Measurements from ENCODE around the gene EGLN3.

The EGLN3 gene

DNA sequence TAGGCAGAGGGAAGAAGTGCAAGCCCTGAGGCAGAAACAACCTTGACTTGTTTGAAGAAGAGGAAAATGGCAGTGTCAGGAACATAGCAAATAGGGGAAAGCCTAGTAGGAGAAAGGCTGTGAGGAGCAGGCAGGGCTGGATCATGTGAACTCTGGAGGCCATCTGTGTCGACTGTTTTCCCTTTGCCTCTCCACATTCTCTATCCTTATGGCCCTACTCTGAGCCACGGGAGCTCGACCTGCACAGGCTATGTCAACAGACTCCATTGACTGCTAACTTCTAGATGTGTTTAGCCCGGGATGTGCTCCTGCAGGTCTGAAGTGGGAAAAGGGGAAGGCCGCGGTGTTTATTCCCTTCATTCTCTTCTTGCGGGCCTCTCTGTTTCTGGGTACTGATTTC is 35.2 kb downstream of the EGLN3 start:
- TF ChIP-seq, protein P1, sequence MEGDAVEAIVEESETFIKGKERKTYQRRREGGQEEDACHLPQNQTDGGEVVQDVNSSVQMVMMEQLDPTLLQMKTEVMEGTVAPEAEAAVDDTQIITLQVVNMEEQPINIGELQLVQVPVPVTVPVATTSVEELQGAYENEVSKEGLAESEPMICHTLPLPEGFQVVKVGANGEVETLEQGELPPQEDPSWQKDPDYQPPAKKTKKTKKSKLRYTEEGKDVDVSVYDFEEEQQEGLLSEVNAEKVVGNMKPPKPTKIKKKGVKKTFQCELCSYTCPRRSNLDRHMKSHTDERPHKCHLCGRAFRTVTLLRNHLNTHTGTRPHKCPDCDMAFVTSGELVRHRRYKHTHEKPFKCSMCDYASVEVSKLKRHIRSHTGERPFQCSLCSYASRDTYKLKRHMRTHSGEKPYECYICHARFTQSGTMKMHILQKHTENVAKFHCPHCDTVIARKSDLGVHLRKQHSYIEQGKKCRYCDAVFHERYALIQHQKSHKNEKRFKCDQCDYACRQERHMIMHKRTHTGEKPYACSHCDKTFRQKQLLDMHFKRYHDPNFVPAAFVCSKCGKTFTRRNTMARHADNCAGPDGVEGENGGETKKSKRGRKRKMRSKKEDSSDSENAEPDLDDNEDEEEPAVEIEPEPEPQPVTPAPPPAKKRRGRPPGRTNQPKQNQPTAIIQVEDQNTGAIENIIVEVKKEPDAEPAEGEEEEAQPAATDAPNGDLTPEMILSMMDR (IDR thresholded peaks at IDR 0.05) = no peak

DNA sequence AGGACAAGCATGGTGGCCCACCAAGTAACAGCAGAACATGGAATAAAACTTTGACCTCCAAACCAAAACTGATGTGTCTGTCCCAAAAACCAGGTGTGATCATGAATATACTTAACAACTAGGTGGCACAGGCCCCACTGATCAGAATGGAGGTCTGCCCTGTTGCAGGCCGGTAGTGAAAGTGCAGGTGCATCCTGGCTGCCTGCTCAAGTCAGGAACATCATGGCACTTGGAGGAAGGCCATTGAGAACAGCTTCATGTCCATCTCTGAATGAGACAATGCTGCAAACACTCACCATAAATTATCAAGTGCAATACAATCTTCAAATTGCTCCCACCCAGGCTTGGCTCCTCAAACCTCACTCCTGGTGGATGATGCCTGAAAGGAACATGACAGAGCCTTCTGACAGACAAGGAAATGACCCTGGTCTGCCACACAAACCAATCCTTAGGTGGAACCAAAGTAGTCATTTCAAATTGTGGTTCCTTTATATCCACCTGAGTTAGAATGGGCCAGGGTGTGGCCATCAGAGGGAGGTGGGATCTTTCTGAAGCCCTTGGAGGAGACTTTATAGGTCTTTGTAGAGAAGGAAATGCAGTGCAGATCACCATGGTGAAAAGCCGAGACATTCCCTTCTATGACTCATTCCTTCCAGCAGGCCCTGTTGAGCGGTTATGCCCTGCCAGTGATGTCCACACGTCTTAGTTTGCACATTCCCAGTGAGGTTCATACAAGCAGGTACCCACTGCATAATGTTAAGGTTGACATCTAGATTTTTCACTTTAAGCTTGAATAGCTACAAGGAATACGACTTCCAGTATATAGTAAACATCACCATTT is 36.0 kb downstream of the EGLN3 start:
- TF ChIP-seq, protein P1 (IDR thresholded peaks at IDR 0.05) = no peak

DNA sequence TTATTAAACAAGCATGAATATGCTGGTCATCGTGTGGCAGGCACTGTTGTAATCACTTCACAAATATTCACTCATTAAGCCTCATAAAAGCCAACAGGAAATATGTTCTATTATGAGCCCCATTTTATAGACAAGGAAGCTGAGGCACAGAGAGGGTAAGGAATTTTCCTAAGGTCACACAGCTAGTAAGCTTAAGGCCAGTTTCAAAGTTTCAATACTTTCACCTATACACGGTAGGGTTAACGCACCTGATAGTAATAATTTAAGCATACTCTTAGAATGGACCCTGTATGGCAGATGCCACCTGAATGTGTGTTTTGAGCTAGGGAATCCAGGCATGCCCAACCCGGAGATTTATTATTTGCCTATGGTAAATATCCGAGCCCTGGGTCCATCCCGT is 39.8 kb downstream of the EGLN3 start:
- TF ChIP-seq, protein P1 (IDR thresholded peaks at IDR 0.05) = no peak

DNA sequence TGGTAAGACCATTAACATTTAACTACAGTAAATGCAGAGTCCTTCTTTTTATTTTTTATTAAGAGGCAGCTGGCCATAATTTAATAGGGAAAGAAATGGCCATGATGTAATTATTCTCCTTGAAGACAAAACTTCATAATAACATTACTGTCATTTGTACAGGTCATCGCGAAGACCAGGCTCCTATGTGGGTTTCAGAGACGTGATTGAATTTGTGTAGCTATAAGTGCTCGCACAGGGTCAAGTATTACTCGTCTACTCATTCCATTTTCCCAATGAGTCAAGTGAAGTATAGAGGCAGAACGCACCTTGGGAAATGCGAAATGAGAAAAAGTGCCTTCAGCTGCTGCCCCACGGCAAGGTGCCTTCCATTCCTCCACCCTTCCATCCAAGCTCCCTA is 40.4 kb downstream of the EGLN3 start:
- TF ChIP-seq, protein P1 (IDR thresholded peaks at IDR 0.05) = no peak

- TF ChIP-seq, protein P1 (IDR thresholded peaks at IDR 0.05) = no peak
Observed at GRCh38 chr14:33909380-33910084, 41.3 kb downstream of the EGLN3 start.

DNA sequence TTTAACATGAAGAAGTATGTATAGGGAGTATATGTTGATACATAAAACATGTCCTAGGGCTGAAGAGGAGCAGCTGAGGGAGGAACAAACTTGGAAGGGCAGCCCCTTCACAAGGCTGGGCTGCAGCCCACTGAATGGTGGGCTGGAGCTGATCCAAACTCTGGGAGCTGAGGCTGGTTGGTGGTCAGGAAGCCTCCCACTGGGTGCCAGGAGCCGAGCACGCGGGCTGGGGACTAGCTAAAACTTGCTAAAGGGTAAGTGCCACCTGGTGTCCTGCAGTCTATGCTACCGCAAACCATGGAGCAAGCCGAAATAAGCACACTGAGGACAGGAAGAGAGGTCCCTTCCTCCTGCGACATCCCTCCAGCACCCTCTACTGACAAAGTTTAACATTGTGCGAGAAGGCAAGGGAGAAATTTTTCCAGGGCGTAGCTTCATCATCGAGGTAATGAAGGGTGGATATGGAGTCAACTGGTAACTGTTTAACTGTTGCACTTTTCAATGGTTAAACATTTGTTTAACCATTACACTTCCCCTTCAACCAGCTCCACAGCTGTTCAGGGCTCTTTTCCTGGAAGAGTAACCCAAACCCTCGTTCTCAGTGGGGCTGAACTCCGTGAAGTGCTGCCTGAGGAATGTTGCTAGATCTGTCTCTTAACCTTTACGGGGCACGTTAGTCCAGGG is 42.2 kb downstream of the EGLN3 start:
- TF ChIP-seq, protein P1 (IDR thresholded peaks at IDR 0.05) = no peak

GRCh38 chr14:33906968-33907367 is 43.9 kb downstream of the EGLN3 start:
- TF ChIP-seq, protein P1 (IDR thresholded peaks at IDR 0.05) = no peak

All from LNCAP (cell line).